HCT116 (cell line): ENCODE results near the gene CSRNP2. TPM values are rescaled to one million over a fixed set of nuclear protein-coding genes. Genes with fewer than 3 reads are reported as not detected.

ENCODE experiments used
- ATAC-seq: fragments of 200-7000 bp; cut with Tn5 transposase; 2 replicates; pipeline ENCODE4 v1.9.1; 2020; ENCODE audit warnings: mild to moderate bottlenecking, moderate library complexity
- BruUV-seq: library from RNA; stranded (reverse); fragments of 400-500 nt; replicated peaks from 2 replicates; lab custom pipeline; 2021; lab: Mats Ljungman, UMichigan
- CTCF ChIA-PET: fragments of 300-600 bp; sonication (Branson Sonifier 250); formaldehyde crosslinking; loops from one replicate; lab custom pipeline; 2021; ENCODE audit warnings: antibody characterized with exemption; lab: Charles Lee
- POLR2A ChIA-PET: fragments of 300-600, 350-600 bp; sonication (Branson Sonifier 250); formaldehyde crosslinking; loops from one replicate; lab custom pipeline; 2021; ENCODE audit warnings: antibody characterized with exemption; lab: Charles Lee
- RAD21 ChIA-PET, 2 experiments: fragments of 300-600 bp; sonication (Branson Sonifier 250); formaldehyde crosslinking; loops; one replicate each; lab custom pipeline; 2023; ENCODE audit warnings: low total read pairs in 2 of 2; ENCODE audit not compliant: uncharacterized antibody in 2 of 2, unreplicated experiment in 2 of 2, low non-redundant PET in 1 of 2; lab: Charles Lee
- DNase-seq: peaks from one replicate; pipeline ENCODE4 v3.0.0-alpha.2; 2010; ENCODE audit warnings: low read depth, low spot score
- H2AFZ ChIP-seq: fragments of 200-600 bp; shearing (Covaris generic), sonication (generic); 2 replicates; pipeline ENCODE4 v1.6.1; 2017; ENCODE audit warnings: low read depth, mixed run types, mixed read lengths, antibody characterized with exemption, low read length; ENCODE audit not compliant: poor library complexity, severe bottlenecking
- H3K27ac ChIP-seq: 2 replicates; pipeline ENCODE4 v1.5.1; 2012; ENCODE audit warnings: low read depth, low read length
- H3K27me3 ChIP-seq: fragments of 200-600 bp; sonication (generic); 2 replicates; pipeline ENCODE4 v1.6.1; 2016; ENCODE audit warnings: mixed run types, low read length, mixed read lengths; ENCODE audit not compliant: insufficient read depth
- H3K36me3 ChIP-seq, 2 experiments: fragments of 200-500 bp in 1 of 2; fragments of 200-600 bp in 1 of 2; sonication (Bioruptor generic) in 1 of 2; sonication (generic) in 1 of 2; 2 replicates each; pipeline versions ENCODE4 v1.5.1 to v1.6.1; 2014 to 2016; ENCODE audit warnings: low read length in 2 of 2, inconsistent platforms in 1 of 2, mixed read lengths in 1 of 2, mixed run types in 1 of 2; ENCODE audit not compliant: insufficient read depth in 2 of 2, control insufficient read depth in 1 of 2
- H3K4me1 ChIP-seq, 2 experiments: fragments of 200-600 bp in 1 of 2; sonication (generic) in 1 of 2; 2 replicates each; pipeline versions ENCODE4 v1.5.1 to v1.6.1; 2012 to 2017; ENCODE audit warnings: low read length in 2 of 2, inconsistent platforms in 1 of 2, mild to moderate bottlenecking in 1 of 2, mixed read lengths in 1 of 2, mixed run types in 1 of 2, moderate library complexity in 1 of 2; ENCODE audit not compliant: insufficient read depth in 2 of 2, control insufficient read depth in 1 of 2
- H3K4me2 ChIP-seq: fragments of 200-600 bp; sonication (generic); 2 replicates; pipeline ENCODE4 v1.6.1; 2017; ENCODE audit warnings: mixed run types, low read length, mixed read lengths
- H3K4me3 ChIP-seq, 2 experiments: fragments of 200-600 bp in 1 of 2; sonication (generic) in 1 of 2; replicated peaks in 1 of 2; 2 replicates each; pipeline ENCODE4 v1.5.1; 2011 to 2016; ENCODE audit warnings: low read length in 2 of 2, control low read depth in 1 of 2, low read depth in 1 of 2, mild to moderate bottlenecking in 1 of 2, mixed read lengths in 1 of 2, mixed run types in 1 of 2
- H3K79me2 ChIP-seq: fragments of 200-600 bp; sonication (generic); 2 replicates; pipeline ENCODE4 v1.6.1; 2017; ENCODE audit warnings: mild to moderate bottlenecking, mixed run types, low read length, moderate library complexity, mixed read lengths; ENCODE audit not compliant: insufficient read depth
- H3K9ac ChIP-seq: fragments of 200-600 bp; sonication (generic); 2 replicates; pipeline ENCODE4 v1.6.1; 2016; ENCODE audit warnings: low read length, mixed read lengths
- H3K9me2 ChIP-seq: fragments of 200-600 bp; sonication (generic), shearing (Covaris generic); 2 replicates; pipeline ENCODE4 v1.6.1; 2017; ENCODE audit warnings: mixed run types, mild to moderate bottlenecking, moderate library complexity; ENCODE audit not compliant: insufficient read depth
- H3K9me3 ChIP-seq, 2 experiments: fragments of 200-500 bp in 1 of 2; fragments of 200-600 bp in 1 of 2; sonication (Bioruptor generic) in 1 of 2; sonication (generic) in 1 of 2; 2 replicates each; pipeline ENCODE4 v1.6.1; 2014 to 2017; ENCODE audit warnings: low read length in 2 of 2, mixed read lengths in 2 of 2, inconsistent platforms in 1 of 2, low read depth in 1 of 2, mild to moderate bottlenecking in 1 of 2, mixed run types in 1 of 2, moderate library complexity in 1 of 2; ENCODE audit not compliant: control insufficient read depth in 1 of 2, insufficient read depth in 1 of 2
- H4K20me1 ChIP-seq: fragments of 200-600 bp; sonication (generic), shearing (Covaris generic); 2 replicates; pipeline ENCODE4 v1.6.1; 2017; ENCODE audit warnings: mixed run types, mild to moderate bottlenecking, moderate library complexity; ENCODE audit not compliant: insufficient read depth
- ATF3 ChIP-seq: IDR thresholded peaks from 2 replicates; pipeline ENCODE4 v1.6.1; 2012
- CBX3 ChIP-seq: IDR thresholded peaks from 2 replicates; pipeline ENCODE4 v1.6.1; 2012; ENCODE audit warnings: low read depth
- CEBPB ChIP-seq: IDR thresholded peaks from 2 replicates; pipeline ENCODE4 v1.6.1; 2012; ENCODE audit warnings: low read depth
- CTCF ChIP-seq, 3 experiments: fragments of 200-600 bp in 1 of 3; sonication (generic) in 1 of 3; IDR thresholded peaks in 2 of 3; conservative IDR thresholded peaks in 1 of 3; 2 replicates each; pipeline ENCODE4 v1.5.1; 2012 to 2017; ENCODE audit warnings: low read depth in 2 of 3, low read length in 2 of 3, antibody characterized with exemption in 1 of 3, borderline replicate concordance in 1 of 3, control low read depth in 1 of 3, mild to moderate bottlenecking in 1 of 3, mixed read lengths in 1 of 3, mixed run types in 1 of 3, moderate library complexity in 1 of 3; ENCODE audit not compliant: insufficient read depth in 1 of 3
- EGR1 ChIP-seq: IDR thresholded peaks from 2 replicates; pipeline ENCODE4 v1.6.1; 2012; ENCODE audit warnings: low read depth
- EZH2phosphoT487 ChIP-seq: fragments of 200-600 bp; IDR thresholded peaks from 2 replicates; pipeline ENCODE4 v1.6.1; 2018; ENCODE audit warnings: antibody characterized with exemption, borderline replicate concordance
- FOSL1 ChIP-seq: IDR thresholded peaks from 2 replicates; pipeline ENCODE4 v1.6.1; 2012; ENCODE audit warnings: low read depth
- JUND ChIP-seq: IDR thresholded peaks from 2 replicates; pipeline ENCODE4 v1.6.1; 2012
- POLR2AphosphoS5 ChIP-seq: IDR thresholded peaks from 2 replicates; pipeline ENCODE4 v1.6.1; 2011; ENCODE audit warnings: mild to moderate bottlenecking, low read depth, low read length, moderate library complexity
- REST ChIP-seq: IDR thresholded peaks from 2 replicates; pipeline ENCODE4 v1.6.1; 2012; ENCODE audit warnings: low read depth
- SIN3A ChIP-seq: IDR thresholded peaks from 2 replicates; pipeline ENCODE4 v1.6.1; 2012; ENCODE audit warnings: low read depth
- SP1 ChIP-seq: IDR thresholded peaks from 2 replicates; pipeline ENCODE4 v1.6.1; 2012; ENCODE audit warnings: low read depth
- YY1 ChIP-seq: IDR thresholded peaks from 2 replicates; pipeline ENCODE4 v1.6.1; 2011; ENCODE audit warnings: low read length, low read depth, moderate library complexity, mild to moderate bottlenecking; ENCODE audit not compliant: insufficient replicate concordance; ENCODE audit errors: extremely low read depth
- ZBTB33 ChIP-seq: IDR thresholded peaks from 2 replicates; pipeline ENCODE4 v1.6.1; 2011; ENCODE audit warnings: mild to moderate bottlenecking, low read length, moderate library complexity; ENCODE audit not compliant: insufficient replicate concordance; ENCODE audit errors: extremely low read depth
- ZNF274 ChIP-seq: fragments of 200-500 bp; sonication (Bioruptor generic); IDR thresholded peaks from 2 replicates; pipeline ENCODE4 v1.6.1; 2014; ENCODE audit warnings: mild to moderate bottlenecking, low read depth, low read length, inconsistent platforms
- intact Hi-C: fragments of 100-400 bp; cut with micrococcal nuclease; formaldehyde crosslinking; loops from 2 replicates; pipeline ENCODE4 v1.10.0; 2022
- total RNA-seq: library from RNA; stranded (reverse); gene quantifications from one replicate; pipeline ENCODE4 v1.2.1, GENCODE V29; 2021; ENCODE audit not compliant: unreplicated experiment

The CSRNP2 gene
- total RNA-seq, 1 experiment from 2014 or later, result 19.0 TPM

GRCh38 chr12:51025836-51026638 lies 57.4 kb downstream of the CSRNP2 start, which contains the start of gene SLC11A2 (continued):
- no peak for TF ChIP-seq EZH2phosphoT487
- no peak for TF ChIP-seq ZNF274
- TF ChIP-seq CBX3, result no peak
- no peak for TF ChIP-seq JUND
- TF ChIP-seq SIN3A, result peak; percentile 68

- Histone ChIP-seq H3K9me3 (no peaks in the 10 kb centered on the region), H3K9me2 (no peaks in the 10 kb centered on the region), H3K27ac (peak overlapping the region; percentile 91), H2AFZ (no peak overlapping the region), H3K36me3 (no peaks in the 10 kb centered on the region), H3K9ac (peak overlapping the region; percentile 87), H3K4me2 (peak overlapping the region; percentile 92), H3K4me3 (peak overlapping the region; percentile 76 to 77), H3K27me3 (no peaks in the 10 kb centered on the region), H3K79me2 (peaks cover 53% of the 10 kb centered on the region), H3K4me1 (peaks cover 27 to 49% of the 10 kb centered on the region in 2 experiments), H4K20me1 (no peaks in the 10 kb centered on the region)
- DNase-seq, result no peak
- intact Hi-C loops, result no loop called here
- RAD21 ChIA-PET, result no interaction called here
- CTCF ChIA-PET, result interaction anchor here (1.0 to 2.4 kb wide), 4 partner anchors 12 to 316 kb away, joined by 3 to 12 read pairs (median 5); no protein-coding TSS in a partner anchor
- ATAC-seq, result no peak
- POLR2A ChIA-PET, result interaction anchor here (1.2 to 1.6 kb wide), 2 partner anchors 20 to 30 kb away, joined by 3 to 4 read pairs; no protein-coding TSS in a partner anchor
- no TSS peak for BruUV-seq
- no peak for TF ChIP-seq ATF3
- no peak for TF ChIP-seq REST
- TF ChIP-seq CTCF (IDR thresholded peaks at IDR 0.05 in 2 of 3, conservative IDR thresholded peaks at IDR 0.05 in 1 of 3; ENCODE audit: borderline replicate concordance in 1 of 3, insufficient read depth in 1 of 3, low read depth in 2 of 3, low read length in 2 of 3), result no peak
- no peak for TF ChIP-seq EGR1
- no peak for TF ChIP-seq FOSL1
- no peak for TF ChIP-seq POLR2AphosphoS5
- TF ChIP-seq SIN3A, result no peak
- TF ChIP-seq SP1, result no peak
- no peak for TF ChIP-seq CEBPB
- no peak for TF ChIP-seq ZNF274
- TF ChIP-seq EZH2phosphoT487, result no peak
- TF ChIP-seq YY1, result no peak
- TF ChIP-seq CBX3, result no peak
- TF ChIP-seq ZBTB33, result no peak
Observed at GRCh38 chr12:51025338-51025835, 58.0 kb downstream of the CSRNP2 start.
